GM21360 (cell line): ENCODE results near the gene RPAP2.
"Not testable (repeated sequence)": the region's sequence is repeated elsewhere in the genome, so short reads cannot be mapped to it uniquely, and the experiment has no call there.

Experiments used
- ATAC-seq: cut with Tn5 transposase; IDR thresholded peaks from one replicate; pipeline ENCODE4 v1.9.1; 2021; ENCODE audit warnings: mild to moderate bottlenecking, moderate library complexity; ENCODE audit not compliant: unreplicated experiment

The RPAP2 gene

GRCh38 chr1:92298573-92299476 is at the start of gene RPAP2, which contains the start of gene GLMN:
RPAP2 (plus strand) TSS chr1:92299059; CDS start chr1:92299074, 15 bp downstream.
GLMN (minus strand) TSS chr1:92298987; CDS start chr1:92297999, 988 bp downstream.
- ATAC-seq, result peak; percentile 97

- ATAC-seq, result not testable (repeated sequence)
Measured at GRCh38 chr1:92254714-92255113, 44.1 kb upstream of the RPAP2 start.

GRCh38 chr1:92259350-92259749 is 39.5 kb upstream of the RPAP2 start:
- no peak for ATAC-seq

- no peak for ATAC-seq
Measured at GRCh38 chr1:92262516-92262915, 36.3 kb upstream of the RPAP2 start.

- ATAC-seq, result no peak
Measured at GRCh38 chr1:92273039-92273438, 25.8 kb upstream of the RPAP2 start.

- no peak for ATAC-seq
Measured at GRCh38 chr1:92274939-92275338, 23.9 kb upstream of the RPAP2 start.

- ATAC-seq, result no peak
Measured at GRCh38 chr1:92276082-92276481, 22.8 kb upstream of the RPAP2 start.

GRCh38 chr1:92277105-92277723 is 21.6 kb upstream of the RPAP2 start:
- ATAC-seq, result no peak

- ATAC-seq, result not testable (repeated sequence)
Measured at GRCh38 chr1:92279781-92280180, 19.1 kb upstream of the RPAP2 start.

- not testable (repeated sequence) for ATAC-seq
Measured at GRCh38 chr1:92281411-92281810, 17.4 kb upstream of the RPAP2 start.

- no peak for ATAC-seq
Measured at GRCh38 chr1:92291372-92291999, 7.4 kb upstream of the RPAP2 start.

- no peak for ATAC-seq
Measured at GRCh38 chr1:92298213-92298572, 666 bp upstream of the RPAP2 start.

- ATAC-seq, result peak; percentile 4
Measured at GRCh38 chr1:92299477-92300150, 755 bp downstream of the RPAP2 start.

GRCh38 chr1:92301021-92301420 is 2.2 kb downstream of the RPAP2 start:
- ATAC-seq, result no peak

- ATAC-seq, result no peak
Measured at GRCh38 chr1:92306020-92306419, 7.2 kb downstream of the RPAP2 start.

GRCh38 chr1:92307980-92308379 is 9.1 kb downstream of the RPAP2 start:
- ATAC-seq, result no peak

GRCh38 chr1:92310185-92310597 is 11.3 kb downstream of the RPAP2 start:
- no peak for ATAC-seq

GRCh38 chr1:92314024-92314423 is 15.2 kb downstream of the RPAP2 start:
- no peak for ATAC-seq

GRCh38 chr1:92315766-92316599 is 17.1 kb downstream of the RPAP2 start:
- no peak for ATAC-seq

- no peak for ATAC-seq
Measured at GRCh38 chr1:92317836-92318493, 19.1 kb downstream of the RPAP2 start.
